Hindlimb muscle (tissue), 1 donor: Measurements from ENCODE around the gene TMCC1. TPM values are rescaled to one million over a fixed set of nuclear protein-coding genes. Genes with fewer than 3 reads are reported as not detected.
"Not testable (repeated sequence)": the region's sequence is repeated elsewhere in the genome, so short reads cannot be mapped to it uniquely, and the experiment has no call there.

Experiments used
- DNase-seq: peaks from one replicate; pipeline ENCODE4 v3.0.0-alpha.2; 2013
- polyA plus RNA-seq: library from polyadenylated mRNA; unstranded; fragments of 120-200 nt; gene quantifications from one replicate; pipeline ENCODE4 v1.2.1, GENCODE V29; 2013; ENCODE audit not compliant: insufficient read length

TMCC1 gene
- polyA plus RNA-seq, 1 donor = 39.1 TPM

DNA sequence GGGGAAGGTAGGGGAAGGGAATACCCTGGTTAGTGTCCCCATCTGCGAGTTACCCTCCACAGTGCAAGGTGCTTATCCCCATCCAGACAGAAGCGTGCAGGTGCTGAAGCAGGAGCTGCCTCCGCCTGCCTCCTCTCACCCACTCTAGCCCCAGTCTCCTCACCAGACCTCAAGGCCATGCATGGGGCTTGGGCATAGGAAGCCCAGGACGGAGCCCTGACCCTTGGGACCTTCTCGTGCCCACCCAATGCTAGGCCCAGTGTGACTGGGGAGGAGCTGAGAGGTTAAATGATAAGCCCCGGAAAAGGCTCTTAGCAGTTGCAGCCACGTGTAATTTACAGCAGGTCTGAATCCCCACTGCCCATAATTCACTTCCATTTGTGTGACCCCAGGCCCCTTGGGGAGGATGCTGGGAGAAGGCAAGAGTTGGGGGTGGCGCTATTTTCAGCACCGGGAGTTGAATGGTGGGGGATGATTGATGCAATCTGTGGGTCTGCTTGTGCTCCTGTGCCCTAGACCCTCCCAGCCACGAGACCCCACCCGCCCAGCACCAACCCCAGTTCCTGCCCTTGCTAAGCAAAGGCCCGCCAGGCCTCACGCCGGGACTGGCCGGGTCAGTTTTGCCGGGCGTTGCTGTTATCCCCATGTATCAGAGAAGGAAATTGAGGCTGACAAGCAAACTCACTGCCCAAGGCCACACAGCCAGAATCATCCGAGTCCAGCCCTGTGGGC, 272.5 kb downstream of the TMCC1 start:
- no peak for DNase-seq

DNA sequence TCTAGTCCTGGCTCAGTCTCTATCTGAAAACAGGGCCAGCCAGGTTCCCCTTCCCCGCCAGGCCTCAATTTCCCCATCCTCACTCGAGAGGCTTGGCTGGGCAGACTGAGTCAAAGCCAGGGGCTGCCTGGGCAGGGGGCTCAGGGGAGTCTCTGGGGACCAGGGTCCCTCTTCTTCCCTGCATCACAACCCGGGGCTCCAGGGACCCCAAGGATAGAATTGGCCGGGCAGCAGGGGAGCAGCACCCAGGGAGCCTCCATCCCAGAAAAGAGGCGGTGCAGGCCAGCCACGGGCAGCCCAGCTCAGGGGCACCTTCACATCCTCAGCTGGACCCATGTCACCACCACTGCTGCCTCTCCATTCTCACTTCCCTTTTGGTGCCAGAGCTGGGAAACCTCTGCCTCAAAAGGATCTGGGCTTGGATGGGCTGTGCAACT, 273.8 kb downstream of the TMCC1 start:
- no peak for DNase-seq

GRCh38 chr3:129618901-129619671, 274.4 kb downstream of the TMCC1 start:
- no peak for DNase-seq

DNA sequence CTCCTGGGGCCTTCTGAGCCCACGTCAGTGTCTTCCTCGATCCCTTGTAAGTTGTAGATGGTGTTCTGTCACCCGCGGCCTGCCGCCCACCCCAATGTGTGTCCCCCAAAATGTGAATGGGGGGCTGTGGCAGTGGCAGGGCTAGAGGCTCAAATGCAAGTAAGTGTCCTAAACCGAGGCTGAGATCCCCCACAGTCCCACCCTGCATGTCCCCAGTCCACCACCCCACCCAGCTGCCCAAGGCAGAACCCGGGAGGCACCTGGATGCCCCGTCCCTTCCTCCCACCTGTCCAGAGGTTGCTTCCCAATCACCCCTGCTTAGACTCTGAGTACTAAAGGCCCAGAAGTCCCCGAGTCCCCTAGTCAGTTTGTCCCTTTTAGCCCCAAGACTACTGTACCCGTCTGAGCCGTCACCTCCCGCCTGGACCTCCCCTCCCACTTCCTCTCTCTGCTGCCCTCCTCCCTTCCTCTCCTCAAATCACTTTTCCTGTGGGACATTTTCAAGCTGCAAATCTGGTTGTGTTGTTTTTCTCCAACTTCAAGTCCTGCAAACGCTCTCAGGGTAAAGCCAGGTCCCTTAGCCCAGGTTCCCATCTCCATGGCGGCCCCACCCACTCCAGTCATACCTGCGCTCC, 275.2 kb downstream of the TMCC1 start:
- DNase-seq = no peak

DNA sequence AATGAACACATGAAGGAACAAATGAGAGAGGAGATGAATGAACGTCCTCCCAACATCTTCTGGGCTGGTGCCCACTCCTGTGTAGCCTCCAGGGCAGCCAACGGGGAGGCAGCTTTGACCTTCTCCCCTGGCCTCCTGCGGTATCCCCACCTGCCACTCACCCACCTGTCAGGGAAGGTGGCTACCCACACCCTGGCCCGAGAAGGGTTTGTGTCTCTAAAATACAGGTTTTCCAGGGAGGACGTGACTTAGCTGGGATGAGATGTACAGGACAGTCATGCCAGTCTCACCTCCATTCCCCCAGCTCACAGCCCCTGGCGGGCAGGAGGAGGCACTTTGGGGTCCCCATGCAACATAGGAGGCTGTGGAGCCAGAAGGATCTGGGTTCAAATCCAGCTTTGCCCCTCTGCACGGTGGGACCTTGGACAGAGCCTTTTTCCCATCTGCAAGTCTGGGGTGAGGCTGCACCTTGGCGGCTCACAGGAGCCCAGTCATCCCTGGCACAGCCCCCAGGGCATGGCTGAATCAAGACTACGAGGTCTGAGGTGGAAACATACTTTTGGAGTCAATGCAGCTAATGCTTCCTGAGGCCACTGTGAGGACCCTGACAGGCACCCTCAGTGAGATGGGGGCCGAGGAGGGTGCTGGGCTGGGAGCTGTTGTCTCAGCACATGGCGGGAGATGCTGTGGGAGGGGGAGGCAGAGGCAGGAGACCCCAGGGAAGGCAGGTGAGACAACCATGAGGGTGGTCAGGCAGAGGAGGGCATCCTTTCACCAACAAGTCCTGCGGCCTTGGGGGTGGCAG, 275.9 kb downstream of the TMCC1 start:
- no peak for DNase-seq

DNA sequence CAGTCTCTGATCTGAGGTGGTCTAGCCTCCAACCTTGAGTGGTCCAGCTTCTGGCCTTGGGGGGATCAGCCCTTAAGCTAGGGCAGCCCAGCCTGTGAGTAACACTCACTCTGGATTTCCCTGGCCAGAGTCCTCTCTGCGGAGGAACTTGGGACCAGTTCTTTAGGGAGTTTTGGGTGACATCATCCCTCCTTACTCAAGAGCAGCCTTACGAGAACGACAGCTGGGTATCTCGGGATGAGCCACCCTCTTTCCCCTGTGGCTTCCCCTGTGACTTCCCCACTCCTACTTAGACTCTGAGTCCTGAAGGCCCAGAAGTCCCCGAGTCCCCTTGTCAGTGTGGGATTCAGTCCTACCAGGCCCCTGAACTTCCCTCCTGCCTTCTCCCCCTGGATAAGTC, 276.8 kb downstream of the TMCC1 start:
- DNase-seq = no peak

DNA sequence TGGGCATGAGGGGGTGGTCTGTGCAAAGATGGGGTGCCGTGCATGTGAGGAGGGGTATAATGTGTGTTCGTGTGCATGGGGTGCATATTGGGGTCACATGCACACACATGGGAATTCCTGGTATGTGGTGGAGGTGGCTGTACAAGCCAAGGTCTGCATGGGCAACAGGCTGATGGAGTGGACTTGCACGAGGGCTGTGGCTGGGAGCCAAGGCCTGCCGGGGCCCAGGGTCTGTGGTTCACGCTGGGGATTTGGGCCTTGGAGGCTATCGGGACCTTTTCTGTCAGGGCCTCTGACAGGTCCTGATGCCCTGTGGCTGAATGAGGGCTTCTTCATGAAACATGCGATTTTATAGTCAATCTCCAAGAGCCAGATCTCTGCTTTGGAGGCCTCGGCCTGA, 277.2 kb downstream of the TMCC1 start:
- DNase-seq = no peak

- no peak for DNase-seq
These were observed 277.7 kb downstream of the TMCC1 start for GRCh38 chr3:129615751-129616281.

DNA sequence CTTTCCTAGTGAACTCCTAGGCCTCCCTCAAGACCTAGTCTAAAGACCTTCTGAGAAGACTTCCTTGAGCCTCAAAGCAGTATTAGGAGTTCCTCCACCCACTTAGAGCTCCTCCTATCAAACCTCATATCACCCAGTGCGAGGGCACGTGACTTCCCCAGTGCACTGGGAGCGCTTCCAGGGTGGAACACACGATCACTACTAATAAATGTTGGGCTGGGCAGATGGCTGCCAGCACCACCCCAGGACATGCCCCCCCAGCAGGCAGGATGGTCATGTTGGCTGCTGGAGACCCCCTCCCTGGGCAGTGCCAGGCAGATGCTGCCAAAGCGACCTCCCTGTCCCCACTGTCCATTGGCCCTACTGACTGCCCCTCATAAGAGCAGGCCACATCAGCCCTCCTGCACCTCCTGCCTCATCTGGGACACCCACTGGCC, 278.6 kb downstream of the TMCC1 start:
- DNase-seq = no peak

GRCh38 chr3:129614435-129614834, 279.1 kb downstream of the TMCC1 start:
- DNase-seq = no peak

- no peak for DNase-seq
These were observed 280.2 kb downstream of the TMCC1 start for GRCh38 chr3:129613367-129613740.

- DNase-seq = no peak
These were observed 280.8 kb downstream of the TMCC1 start for GRCh38 chr3:129612534-129613366.

GRCh38 chr3:129611812-129612533, 281.5 kb downstream of the TMCC1 start:
- DNase-seq = no peak

GRCh38 chr3:129611446-129611800, 282.1 kb downstream of the TMCC1 start:
- DNase-seq = no peak

DNA sequence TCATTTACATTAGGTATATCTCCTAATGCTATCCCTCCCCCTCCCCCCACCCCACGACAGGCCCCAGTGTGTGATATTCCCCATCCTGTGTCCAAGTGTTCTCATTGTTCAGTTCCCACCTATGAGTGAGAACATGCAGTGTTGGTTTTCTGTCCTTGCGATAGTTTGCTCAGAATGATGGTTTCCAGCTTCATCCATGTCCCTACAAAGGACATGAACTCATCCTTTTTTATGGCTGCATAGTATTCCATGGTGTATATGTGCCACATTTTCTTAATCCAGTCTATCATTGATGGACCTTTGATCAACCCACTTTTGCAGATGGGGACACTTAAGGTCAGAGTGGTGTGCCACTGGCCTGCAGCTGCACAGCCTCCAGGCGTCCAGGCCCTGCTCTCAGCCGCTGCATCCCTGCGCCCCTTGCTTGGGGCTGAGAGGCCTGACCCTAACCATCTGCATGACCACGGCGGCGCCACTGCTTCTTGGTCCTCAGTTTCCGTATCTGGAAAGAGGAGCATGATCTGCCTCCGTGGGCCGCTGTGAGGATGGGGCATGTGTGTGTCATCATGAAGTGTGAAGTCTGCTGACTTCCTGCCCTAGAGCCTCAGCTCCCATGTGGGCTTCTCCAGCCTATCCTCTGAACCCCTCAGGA, 282.6 kb downstream of the TMCC1 start:
- DNase-seq = not testable (repeated sequence)

GRCh38 chr3:129610276-129610675, 283.2 kb downstream of the TMCC1 start:
- DNase-seq = no peak

DNA sequence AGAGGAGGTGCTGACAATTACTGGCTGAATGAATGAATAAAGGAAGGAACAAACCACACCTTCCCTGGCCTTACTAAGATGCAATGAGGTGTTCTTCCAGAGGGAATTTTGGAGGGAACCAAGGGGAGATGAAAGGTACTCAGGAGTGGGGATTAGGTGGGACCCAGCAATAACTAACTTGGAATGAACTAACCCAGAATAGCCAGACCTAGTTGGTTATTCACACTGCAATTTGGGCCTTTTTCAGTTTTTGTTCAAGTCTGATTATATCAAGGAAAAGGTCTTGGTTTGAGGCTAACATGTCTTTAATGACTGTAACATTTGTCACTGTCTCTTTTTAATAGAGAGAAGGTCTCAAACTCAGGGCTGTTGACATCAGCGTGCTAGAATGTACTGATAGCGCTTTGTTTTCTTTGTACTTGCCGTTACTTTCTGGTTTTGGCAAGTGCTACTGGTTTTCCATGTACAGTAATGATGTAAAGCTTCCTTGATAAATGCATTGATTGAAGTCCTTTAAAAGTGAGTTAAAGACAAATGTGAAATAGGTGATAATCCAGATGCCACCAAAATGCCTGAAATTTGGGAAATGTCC, 283.8 kb downstream of the TMCC1 start:
- no peak for DNase-seq

DNA sequence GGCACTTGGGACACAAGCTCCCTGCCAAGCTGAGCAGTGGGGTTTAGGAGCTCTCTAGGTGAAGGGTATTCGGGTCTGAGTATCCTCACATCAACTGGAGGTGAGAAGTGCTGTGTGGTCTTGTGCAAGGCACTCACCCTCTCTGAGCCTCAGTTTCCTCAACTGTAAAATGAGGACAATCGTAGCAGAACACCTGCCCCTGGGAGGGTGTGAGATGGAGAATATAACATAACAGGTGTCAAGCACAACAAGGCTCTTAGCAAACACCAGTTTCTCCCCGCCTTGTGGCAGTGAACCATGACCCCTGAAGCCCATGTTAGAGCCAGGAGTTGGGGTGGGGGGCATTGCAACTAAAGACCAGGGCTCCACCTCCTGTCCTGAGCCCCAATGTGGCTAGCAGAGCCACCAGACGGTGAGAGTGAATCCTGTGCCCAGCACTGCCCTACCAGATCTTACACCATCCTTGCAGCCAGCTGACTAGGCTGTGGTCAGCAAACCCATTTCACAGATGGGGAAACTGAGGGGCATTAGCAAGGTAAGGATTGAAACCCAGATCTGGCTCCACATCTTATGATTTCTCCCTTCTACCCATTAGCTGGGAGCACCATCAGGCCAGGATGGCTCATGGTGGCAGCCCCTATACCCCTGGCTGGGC, 284.4 kb downstream of the TMCC1 start:
- no peak for DNase-seq
